Osteoblast (primary cell): ENCODE measurements around the gene OTOP2. TPM values are rescaled to one million over a fixed set of nuclear protein-coding genes. Genes with fewer than 3 reads are reported as not detected.
A peak's percentile ranks its signal among the peaks of the same experiment; 100 is the strongest.
"Not testable (repeated sequence)": the region's sequence is repeated elsewhere in the genome, so short reads cannot be mapped to it uniquely, and the experiment has no call there.

ENCODE experiments used
- DNase-seq: peaks from one replicate; pipeline ENCODE4 v3.0.0; 2011; ENCODE audit warnings: low spot score, mixed read lengths; ENCODE audit not compliant: insufficient read length; ENCODE audit errors: missing footprints
- H2AFZ ChIP-seq: 2 replicates; pipeline ENCODE4 v1.6.0; 2011; ENCODE audit warnings: mild to moderate bottlenecking, low read length
- H3K27ac ChIP-seq: 2 replicates; pipeline ENCODE4 v1.5.1; 2011; ENCODE audit warnings: mild to moderate bottlenecking, low read depth, low read length, moderate library complexity
- H3K27me3 ChIP-seq: 2 replicates; pipeline ENCODE4 v1.6.0; 2012; ENCODE audit warnings: mild to moderate bottlenecking, control low read depth, inconsistent platforms, low read length, moderate library complexity; ENCODE audit not compliant: insufficient read depth
- H3K36me3 ChIP-seq: 2 replicates; pipeline ENCODE4 v1.5.1; 2011; ENCODE audit warnings: mild to moderate bottlenecking, low read length, control low read depth, moderate library complexity; ENCODE audit not compliant: insufficient read depth
- H3K4me1 ChIP-seq: 2 replicates; pipeline ENCODE4 v1.5.1; 2011; ENCODE audit warnings: mild to moderate bottlenecking, low read length, control low read depth, moderate library complexity; ENCODE audit not compliant: insufficient read depth
- H3K4me2 ChIP-seq: 2 replicates; pipeline ENCODE4 v1.6.0; 2011; ENCODE audit warnings: mild to moderate bottlenecking, low read length; ENCODE audit not compliant: insufficient read depth
- H3K4me3 ChIP-seq: fragments of 200-600 bp; sonication (generic); 3 replicates; pipeline ENCODE4 v1.5.1; 2012; ENCODE audit warnings: mild to moderate bottlenecking, low read length, inconsistent platforms; ENCODE audit not compliant: insufficient read depth
- H3K79me2 ChIP-seq: 2 replicates; pipeline ENCODE4 v1.6.0; 2012; ENCODE audit warnings: mild to moderate bottlenecking, low read length, control low read depth, inconsistent platforms; ENCODE audit not compliant: insufficient read depth
- H3K9me3 ChIP-seq: 2 replicates; pipeline ENCODE4 v1.5.1; 2011; ENCODE audit warnings: low read depth, low read length, control low read depth
- H4K20me1 ChIP-seq: 2 replicates; pipeline ENCODE4 v1.6.0; 2012; ENCODE audit warnings: mild to moderate bottlenecking, low read length, control low read depth; ENCODE audit not compliant: insufficient read depth
- total RNA-seq: library from RNA; depleted of rRNA; stranded (reverse); fragments of >200 nt; gene quantifications from 2 replicates; pipeline ENCODE4 v1.2.3, GENCODE V29; 2012
- TF ChIP-seq, protein P1 (sequence below): IDR thresholded peaks from 2 replicates; pipeline ENCODE4 v1.5.1; 2011; ENCODE audit warnings: mild to moderate bottlenecking, low read depth, low read length, moderate library complexity; ENCODE audit errors: extremely low read depth

OTOP2 gene
- total RNA-seq, 1 donor, result not detected

DNA sequence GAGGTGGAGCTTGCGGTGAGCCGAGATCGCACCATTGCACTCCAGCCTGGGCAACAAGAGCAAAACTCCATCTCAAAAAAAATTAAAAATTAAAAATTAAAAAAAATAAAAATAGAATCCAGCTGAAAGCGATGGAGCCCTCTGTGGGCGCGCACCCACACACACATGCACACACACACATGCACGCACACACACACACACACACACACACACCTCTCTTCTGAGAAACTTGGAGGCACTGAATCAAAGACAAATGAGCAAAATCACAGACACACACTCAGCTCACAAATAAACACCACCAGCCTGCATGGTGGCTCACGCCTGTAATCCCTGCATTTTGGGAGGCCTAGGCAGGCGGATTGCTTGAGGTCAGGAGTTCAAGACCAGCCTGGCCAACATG is 21.0 kb upstream of the OTOP2 start:
- no peaks in the 10 kb centered on the region for H3K36me3 ChIP-seq
- no peak overlapping the region for H3K27ac ChIP-seq
- no peaks in the 10 kb centered on the region for H4K20me1 ChIP-seq
- H3K4me3 ChIP-seq, result no peak overlapping the region
- no peak overlapping the region for H3K4me2 ChIP-seq
- peaks cover 11% of the 10 kb centered on the region for H3K27me3 ChIP-seq
- TF ChIP-seq, protein P1, sequence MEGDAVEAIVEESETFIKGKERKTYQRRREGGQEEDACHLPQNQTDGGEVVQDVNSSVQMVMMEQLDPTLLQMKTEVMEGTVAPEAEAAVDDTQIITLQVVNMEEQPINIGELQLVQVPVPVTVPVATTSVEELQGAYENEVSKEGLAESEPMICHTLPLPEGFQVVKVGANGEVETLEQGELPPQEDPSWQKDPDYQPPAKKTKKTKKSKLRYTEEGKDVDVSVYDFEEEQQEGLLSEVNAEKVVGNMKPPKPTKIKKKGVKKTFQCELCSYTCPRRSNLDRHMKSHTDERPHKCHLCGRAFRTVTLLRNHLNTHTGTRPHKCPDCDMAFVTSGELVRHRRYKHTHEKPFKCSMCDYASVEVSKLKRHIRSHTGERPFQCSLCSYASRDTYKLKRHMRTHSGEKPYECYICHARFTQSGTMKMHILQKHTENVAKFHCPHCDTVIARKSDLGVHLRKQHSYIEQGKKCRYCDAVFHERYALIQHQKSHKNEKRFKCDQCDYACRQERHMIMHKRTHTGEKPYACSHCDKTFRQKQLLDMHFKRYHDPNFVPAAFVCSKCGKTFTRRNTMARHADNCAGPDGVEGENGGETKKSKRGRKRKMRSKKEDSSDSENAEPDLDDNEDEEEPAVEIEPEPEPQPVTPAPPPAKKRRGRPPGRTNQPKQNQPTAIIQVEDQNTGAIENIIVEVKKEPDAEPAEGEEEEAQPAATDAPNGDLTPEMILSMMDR, result no peak
- DNase-seq, result no peak
- H2AFZ ChIP-seq, result no peak overlapping the region
- H3K79me2 ChIP-seq, result no peaks in the 10 kb centered on the region
- no peaks in the 10 kb centered on the region for H3K4me1 ChIP-seq
- H3K9me3 ChIP-seq, result no peaks in the 10 kb centered on the region

DNA sequence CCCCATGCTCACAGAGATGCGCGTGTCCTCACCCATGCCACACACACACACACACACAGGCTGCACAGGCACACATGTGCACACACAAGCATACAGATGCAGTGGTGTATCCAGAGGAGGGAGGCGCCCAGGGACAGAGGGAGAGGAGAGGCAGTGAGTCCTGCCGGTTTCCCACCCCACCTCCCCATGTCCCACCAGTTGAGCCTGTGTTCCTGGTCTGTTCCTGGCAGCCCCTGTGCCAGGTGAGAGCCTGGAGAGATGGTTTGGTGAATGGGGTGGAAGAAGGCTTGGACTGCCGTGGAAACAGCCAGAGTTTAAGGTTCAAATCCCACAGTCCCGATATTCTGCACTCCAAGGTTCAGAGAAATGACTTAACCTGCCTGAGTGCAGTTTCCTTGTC is 20.4 kb upstream of the OTOP2 start:
- no peaks in the 10 kb centered on the region for H3K4me1 ChIP-seq
- no peaks in the 10 kb centered on the region for H3K79me2 ChIP-seq
- DNase-seq, result peak; percentile 65
- H3K36me3 ChIP-seq, result no peaks in the 10 kb centered on the region
- no peaks in the 10 kb centered on the region for H4K20me1 ChIP-seq
- H3K4me2 ChIP-seq, result no peak overlapping the region
- H3K27ac ChIP-seq, result no peak overlapping the region
- H3K9me3 ChIP-seq, result no peaks in the 10 kb centered on the region
- H3K4me3 ChIP-seq, result no peak overlapping the region
- H3K27me3 ChIP-seq, result peaks cover 8% of the 10 kb centered on the region
- H2AFZ ChIP-seq, result no peak overlapping the region
- TF ChIP-seq, protein P1, result no peak

DNA sequence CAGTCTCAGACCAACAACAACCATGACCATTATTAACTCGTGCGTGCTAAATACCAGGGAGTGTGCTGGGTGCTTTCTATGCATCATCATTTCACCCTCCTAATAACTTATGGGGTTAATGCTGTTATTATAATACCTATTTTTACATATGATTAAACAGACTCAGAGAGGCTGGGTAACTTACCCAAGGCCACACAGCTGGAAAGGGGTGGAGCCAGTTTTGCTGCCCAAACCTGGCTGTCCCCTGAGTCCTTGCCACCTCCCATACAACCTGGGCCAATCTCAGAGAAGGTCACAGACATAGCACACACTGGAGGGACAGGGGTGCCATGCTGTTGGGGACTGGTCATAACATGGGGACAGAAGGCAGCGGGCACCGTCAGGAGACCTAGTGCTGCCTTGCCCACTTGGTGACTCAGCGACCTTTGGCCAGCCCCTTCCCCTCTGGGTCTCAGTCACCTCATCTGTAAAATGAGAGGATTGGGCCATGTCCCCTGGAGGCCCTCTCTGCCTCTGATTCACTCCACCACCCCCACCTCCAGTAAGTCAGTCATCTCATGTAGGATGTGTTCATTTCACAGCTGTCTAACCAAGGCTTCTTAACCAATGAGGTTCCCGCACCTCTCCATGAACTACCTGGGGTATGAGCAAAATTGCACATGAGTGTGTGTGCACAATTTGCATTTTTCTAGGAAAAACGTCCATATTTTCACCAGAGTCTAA is 19.2 kb upstream of the OTOP2 start:
- Histone ChIP-seq H3K4me3 (no peak overlapping the region), H3K27me3 (peaks cover 5% of the 10 kb centered on the region), H3K79me2 (no peaks in the 10 kb centered on the region), H3K27ac (no peak overlapping the region), H3K4me2 (no peak overlapping the region), H2AFZ (no peak overlapping the region), H4K20me1 (no peaks in the 10 kb centered on the region), H3K4me1 (no peaks in the 10 kb centered on the region), H3K9me3 (no peaks in the 10 kb centered on the region), H3K36me3 (no peaks in the 10 kb centered on the region)
- TF ChIP-seq, protein P1, result no peak
- DNase-seq, result peak; percentile 62

DNA sequence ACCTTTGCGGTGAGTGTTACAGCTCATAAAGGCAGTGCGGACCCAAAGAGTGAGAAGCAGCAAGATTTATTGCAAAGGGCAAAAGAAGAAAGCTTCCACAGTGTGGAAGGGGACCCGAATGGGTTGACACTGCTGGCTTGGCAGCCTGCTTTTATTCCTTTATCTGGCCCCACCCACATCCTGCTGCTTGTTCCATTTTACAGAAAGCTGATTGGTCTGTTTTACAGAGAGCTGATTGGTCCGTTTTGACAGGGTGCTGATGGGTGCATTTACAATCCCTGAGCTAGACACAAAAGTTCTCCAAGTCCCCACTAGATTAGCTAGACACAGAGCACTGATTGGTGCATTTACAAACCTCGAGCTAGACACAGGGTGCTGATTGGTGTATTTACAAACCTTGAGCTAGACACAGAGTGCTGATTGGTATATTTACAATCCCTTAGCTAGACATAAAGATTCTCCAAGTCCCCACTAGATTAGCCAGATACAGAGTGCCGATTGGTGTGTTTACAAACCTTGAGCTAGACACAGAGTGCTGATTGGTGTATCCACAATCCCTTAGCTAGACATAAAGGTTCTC is 17.8 kb upstream of the OTOP2 start:
- DNase-seq, H3K4me1 ChIP-seq, H3K4me2 ChIP-seq, H3K27ac ChIP-seq, H2AFZ ChIP-seq, H3K4me3 ChIP-seq, H3K27me3 ChIP-seq, H3K36me3 ChIP-seq, H4K20me1 ChIP-seq, H3K9me3 ChIP-seq, H3K79me2 ChIP-seq: not testable (repeated sequence)
